IPS-NIHi11 (cell line): ENCODE results near the gene TRNP1.
"Not testable (repeated sequence)": the region's sequence is repeated elsewhere in the genome, so short reads cannot be mapped to it uniquely, and the experiment has no call there.

Source experiments
- DNase-seq: peaks from one replicate; pipeline ENCODE4 v3.0.0; 2012; ENCODE audit warnings: mixed read lengths, low spot score

Gene TRNP1

DNA sequence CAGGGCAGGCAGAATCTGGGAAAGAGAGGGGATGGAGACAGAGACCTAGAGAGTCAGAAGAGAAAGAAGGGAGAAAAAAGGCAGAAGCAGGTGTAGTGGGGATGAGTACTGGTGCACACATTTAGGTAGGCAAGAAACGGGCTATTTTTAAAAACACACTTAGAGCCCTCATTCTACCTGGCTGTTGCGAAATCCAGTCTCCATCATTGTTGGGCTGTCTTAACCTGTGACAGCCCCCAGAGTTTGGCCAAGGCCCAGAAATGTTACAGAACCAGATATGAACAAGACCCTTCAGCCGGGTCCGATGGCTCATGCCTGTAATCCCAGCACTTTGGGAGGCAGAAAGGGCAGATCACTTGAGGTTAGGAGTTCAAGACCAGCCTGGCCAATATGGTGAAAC, 20.7 kb upstream of the TRNP1 start:
- no peak for DNase-seq

DNA sequence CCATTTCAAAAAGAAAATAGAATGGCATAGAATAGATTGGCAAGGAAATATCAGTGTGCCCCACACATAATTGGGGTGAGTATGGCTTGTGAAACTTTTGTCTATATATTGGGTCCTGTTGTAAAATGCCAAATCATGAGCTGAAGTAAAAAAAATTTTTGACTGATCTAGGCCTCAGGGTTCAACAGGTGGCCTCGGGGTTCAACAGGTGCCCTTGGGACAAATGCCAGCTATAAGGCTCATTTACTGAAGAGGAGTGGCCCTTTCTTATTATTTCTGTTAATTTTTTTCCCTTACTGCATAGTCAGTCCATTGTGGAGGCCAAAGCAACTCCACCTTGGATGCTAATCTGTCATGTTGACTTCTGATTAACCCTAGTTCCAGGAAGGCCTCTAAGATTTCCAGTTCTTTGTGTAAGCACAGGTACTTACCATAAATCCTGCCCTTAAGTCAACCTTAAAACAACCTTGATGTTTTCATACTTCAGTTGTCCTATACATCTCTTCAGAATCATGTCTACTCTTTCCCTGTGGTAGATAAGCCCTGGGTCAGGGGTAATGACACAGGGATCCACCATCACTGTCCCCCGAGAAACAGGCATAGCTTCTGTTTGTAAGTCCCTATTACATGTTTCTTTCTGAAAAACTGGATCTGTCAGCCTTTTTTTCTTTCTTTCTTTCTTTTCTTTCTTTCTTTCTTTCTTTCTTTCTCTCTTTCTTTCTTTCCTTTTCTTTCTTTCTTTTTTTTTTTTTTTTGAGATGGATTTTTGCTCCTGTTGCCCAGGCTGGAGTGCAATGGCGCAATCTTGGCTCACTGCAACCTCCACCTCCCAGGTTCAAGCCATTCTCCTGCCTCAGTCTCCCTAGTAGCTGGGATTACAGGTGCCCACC, 16.6 kb upstream of the TRNP1 start:
- DNase-seq = no peak

DNA sequence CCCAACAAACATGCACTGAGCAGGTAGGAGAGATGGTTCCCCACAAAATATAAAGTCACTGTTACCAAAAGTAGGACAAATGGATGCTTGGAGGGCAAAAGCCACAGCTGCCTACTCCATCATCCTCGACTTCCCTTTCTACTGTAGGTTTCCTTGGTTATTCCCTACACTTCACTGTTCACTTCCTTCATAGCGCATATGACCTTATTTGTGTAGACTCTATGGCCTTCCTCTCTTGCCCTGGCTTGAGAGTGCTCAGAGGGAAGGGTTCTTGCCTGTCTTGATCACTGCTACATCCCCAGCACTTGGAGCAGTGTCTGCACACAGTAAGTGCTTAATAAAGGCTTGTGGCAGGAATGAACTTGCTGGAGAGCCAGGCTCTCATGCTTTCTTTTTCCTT, 14.6 kb upstream of the TRNP1 start:
- no peak for DNase-seq

DNA sequence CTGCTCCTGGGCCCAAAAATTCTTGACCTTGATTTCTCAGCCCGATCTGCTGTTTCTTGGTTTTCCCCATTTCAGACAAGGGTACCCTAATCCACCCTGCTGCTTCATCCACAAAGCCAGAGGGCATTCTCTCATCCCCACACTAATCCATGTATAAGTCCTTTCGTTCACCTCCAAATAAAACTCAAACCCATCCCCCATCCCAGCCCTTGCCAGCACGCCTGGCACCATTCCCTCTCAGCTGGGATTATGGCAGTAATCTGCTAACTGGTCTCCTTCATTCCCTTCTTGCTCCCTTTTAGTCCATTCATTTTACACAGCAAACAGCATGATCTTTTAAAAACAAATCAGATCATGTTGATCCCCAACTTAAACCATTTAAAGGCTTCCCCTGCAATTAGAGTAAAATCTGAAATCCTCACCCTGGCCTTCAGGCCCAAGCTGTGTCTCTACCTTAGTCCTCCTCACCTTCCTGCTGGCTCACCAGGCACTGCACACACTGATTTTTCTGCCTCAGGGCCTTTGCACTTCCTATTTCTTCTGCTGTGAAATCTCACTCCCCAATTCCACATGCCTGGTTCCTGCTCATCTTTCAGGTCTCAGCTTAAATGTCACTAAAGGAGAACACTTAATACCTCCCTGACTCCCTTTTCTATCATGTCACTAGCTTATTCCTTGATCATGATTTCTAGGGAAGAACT, 12.2 kb upstream of the TRNP1 start:
- no peak for DNase-seq

DNA sequence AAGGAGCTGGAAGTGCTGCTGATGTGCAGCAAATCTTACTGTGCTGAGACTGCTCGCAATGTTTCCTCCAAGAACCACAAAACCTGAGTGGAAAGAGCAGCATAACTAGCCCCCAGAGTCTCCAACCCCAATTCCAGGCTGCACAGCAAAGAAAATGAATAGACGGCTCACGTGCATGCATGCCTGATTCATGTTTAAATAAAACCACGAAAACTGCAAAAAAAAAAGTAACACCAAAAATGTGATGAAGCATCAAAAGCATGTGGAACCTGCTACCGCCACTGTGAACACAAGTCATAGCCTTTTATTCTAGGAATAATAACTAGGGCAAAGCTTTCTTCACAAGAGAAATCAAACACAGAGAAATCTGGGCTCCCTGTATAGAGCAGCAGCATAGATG, 9.6 kb upstream of the TRNP1 start:
- no peak for DNase-seq

DNA sequence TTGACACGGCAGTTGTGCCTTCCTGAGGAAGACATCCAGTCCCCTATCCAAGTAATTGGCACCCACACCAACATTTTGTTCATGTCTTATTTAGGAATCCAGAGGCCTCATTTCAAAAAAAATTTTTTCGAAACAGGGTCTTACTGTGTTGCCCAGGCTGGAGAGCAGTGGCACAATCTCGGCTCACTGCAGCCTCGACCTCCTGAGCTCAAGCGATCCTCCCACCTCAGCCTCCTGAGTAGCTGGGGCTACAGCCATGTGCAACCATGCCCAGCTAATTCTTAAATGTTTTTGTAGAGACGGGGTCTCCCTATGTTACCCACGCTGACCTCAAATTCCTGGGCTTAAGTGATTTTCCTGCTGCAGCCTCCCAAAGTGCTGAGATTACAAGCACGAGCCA, 9.2 kb upstream of the TRNP1 start:
- no peak for DNase-seq

DNA sequence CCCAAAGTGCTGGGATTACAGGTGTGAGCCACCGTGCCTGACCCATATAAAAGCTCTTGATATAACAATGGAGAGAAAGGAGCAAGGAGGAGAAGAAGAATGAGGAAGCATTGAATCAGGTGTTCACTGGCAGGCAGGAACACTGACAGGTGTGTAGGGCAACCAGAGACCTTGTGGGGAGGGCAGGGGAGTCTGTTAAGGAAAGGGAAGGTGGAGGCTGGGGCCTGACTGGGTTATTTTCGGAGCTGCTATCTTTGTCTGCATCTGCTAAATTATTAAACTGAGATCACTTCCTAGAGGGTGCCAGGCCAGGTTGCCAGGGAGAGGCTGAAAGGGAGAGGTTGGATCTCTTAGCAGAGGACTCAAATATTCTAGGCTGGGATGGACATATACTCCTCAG, 6.8 kb upstream of the TRNP1 start:
- no peak for DNase-seq

DNA sequence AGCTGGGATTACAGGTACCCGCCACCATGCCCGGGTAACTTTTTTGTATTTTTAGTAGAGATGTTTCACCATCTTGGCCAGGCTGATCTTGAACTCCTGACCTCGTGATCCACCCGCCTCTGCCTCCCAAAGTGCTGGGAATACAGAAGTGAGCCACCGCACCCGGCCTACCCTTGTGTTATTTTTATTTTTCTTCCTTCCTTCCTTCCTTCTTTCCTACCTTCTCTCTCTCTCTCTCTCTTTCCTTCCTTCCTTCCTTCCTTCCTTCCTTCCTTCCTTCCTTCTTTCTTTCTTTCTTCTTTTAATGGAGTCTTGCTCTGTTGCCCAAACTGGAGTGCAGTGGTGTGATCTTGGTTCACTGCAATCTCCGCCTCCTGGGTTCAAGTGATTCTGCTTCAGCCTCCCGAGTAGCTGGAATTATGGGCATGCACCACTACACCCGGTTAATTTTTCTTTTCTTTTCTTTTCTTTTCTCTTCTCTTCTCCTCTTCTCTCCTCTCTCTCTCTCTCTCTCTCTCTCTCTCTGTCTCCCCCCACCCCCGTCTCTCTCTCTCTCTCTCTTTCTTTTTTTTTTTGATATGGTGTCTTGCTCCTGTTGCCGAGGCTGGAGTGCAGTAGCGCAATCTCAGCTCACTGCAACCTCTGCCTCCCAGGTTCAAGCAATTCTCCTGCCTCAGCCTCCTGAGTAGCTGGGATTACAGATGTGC, 3.9 kb upstream of the TRNP1 start:
- DNase-seq = not testable (repeated sequence)

DNA sequence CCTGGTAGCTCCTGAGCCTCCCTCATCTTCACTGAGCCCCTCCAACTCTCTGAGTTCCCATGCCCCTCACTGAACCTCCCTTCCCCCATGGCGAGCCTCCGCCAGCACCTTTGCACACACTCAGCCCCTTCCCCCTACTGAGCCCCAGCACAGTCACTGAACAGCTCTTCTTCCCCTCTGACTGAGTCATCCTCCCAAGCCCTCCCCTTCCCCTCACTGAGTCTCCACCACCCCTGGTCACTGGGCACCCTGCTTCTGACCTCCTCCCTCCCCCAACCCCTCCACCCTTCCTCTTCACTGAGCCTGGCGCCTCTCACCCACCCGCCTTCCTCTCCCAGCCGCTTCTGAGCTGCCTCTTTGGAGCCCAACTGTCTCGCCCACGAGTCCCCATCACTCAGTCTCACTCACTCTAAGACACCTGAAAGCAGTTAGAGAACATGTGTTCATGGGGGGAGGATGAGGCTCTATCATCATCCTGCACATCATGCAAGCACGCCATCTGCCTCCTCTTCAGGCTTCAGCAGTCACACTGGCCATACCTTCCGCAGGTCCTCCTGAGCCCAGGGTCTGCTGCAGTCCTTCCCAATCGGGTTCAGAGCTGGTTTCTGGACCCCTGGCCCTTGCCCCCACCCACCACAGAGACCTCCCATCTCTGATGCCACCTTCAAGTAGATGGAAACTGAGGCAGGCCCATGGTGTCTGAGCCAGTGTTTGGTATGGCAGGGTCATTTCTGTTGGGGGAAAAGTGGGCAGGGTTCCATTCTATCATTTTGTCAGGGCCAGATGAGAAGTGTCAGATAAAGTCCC, 2.0 kb upstream of the TRNP1 start:
- DNase-seq = no peak

DNA sequence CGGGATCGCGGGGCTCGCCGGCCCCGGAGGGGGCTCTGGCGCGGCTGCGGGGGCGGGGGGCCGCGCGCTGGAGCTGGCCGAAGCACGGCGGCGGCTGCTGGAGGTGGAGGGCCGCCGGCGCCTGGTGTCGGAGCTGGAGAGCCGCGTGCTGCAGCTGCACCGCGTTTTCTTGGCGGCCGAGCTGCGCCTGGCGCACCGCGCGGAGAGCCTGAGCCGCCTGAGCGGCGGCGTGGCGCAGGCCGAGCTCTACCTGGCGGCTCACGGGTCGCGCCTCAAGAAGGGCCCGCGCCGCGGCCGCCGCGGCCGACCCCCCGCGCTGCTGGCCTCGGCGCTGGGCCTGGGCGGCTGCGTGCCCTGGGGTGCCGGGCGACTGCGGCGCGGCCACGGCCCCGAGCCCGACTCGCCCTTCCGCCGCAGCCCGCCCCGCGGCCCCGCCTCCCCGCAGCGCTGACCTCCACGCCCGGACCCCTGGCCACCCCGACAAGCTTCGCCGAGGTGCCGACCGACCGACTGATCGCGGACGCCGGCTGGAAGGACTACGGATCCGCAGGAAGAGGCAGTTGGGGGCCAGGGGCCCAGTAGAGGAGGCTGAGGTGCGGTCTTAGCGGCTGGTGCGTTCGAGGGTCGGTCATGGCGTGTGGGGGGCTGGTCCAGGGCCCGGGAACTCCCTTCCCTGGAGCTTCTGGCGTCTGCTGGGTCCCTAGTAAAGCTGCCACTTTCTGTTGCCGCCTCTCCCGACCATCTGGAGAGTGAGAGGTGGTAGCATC, 711 bp downstream of the TRNP1 start:
- DNase-seq = peak; percentile 43

DNA sequence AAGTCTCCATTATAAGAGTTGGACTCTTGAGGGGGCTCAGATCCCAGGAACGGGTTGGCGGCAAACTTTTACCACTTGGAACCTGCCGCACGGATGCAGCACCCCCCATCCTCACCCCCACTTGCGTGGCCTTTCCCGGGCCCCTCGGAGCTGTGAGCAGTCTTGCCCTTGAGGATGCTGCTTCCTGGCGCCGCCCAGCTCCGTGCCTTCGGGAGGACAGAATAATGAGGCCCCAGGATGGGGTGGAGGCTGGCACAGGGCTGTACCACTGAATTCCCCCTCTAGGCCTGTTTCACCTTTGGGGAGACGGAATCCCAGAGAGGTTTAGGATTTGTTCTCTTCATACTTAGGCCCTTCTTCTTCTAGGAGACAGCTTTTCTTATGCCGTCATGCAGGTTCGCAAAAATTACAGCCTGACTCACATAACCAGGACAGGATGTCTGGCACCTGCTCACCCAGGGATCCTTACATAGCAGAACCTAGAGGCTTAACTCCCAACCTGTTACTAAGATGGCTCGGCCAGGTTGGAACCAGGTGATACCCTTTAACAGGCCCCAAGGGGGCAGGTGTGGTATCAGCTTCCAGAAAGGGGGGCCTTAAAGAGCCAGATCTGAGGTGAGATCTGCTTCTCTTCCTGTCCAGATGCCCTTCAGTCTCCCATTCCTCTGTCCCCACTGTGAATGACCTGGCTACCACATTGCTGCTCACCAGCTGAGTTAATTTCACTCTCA, 1.5 kb downstream of the TRNP1 start:
- no peak for DNase-seq

DNA sequence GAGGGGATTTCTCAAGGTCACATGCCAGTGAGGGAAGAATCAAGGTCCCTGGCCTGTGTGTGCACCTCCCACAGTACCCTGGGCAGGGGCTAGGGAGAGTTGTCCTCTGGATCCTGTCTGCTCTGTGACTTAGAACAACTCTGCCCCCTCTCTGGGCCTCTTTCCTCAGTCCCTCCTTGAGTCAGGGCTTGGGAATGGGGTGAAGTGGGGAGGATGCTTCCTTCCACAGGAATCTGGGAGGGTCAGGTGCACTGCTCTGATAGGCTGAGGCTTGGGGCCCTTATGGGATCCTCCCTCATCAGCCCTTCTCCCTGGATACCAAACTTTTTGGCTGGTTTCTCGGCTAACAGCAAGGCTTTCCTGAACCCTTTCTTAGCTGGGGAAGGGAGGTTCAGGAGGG, 2.5 kb downstream of the TRNP1 start:
- DNase-seq = no peak

DNA sequence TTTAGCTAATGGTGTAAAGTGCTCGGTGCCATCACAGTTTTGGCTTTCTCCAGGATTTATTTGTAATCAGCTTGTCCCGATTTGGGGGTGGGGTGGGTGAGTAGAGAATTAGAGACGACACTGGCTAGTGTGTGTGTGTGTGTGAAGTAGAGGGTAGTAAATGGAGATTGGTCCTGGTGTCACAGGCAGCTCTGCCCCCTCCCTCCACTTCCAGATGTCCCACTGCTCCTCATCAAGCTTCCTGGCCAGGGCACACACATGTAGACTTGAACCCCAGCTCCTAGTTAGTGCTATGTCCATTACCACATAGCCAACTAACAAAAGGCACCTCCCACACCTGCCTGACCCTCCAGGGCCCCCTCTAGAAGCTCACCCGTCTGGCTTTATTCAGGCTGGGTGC, 3.2 kb downstream of the TRNP1 start:
- no peak for DNase-seq

DNA sequence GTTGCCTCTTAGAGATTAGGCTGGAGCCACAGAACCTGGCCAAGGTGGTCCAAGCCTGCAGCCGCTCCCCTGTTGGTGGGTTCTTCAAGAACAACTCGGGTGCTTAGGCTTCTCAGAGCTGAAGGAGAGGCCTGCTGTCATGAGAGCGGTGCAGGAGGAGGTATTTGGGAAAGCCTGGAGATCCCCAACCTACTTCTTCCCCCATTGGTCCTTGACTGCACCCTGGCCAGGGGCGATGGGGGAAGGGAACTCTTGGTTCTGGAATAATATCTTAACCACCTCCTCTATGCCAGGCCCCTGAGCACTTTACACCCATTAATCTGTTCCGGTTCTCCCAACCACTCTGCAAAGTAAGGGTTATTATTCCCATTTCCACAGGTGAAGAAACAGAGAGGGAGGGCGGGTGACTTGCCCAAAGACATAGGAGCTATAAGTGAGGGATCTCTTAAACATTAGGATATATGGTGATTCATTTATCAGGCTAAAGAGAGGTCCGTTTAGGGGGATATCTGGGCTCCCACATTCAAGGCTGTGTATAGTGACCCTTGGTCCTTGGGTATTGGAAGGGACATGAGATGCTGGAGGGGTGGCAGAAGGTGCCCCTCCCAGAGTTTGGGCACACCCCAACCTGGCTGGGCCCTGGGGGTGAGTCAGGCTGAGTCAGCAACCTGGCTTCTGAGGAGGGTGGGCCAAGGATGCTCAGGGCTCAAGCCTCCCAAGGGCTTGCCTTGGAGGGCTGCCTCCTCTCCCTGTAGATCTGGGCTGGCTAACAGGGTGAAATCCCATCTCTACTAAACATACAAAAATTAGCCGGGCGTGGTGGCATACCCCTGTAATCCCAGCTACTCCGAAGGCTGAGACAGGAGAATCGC, 5.2 kb downstream of the TRNP1 start:
- DNase-seq = no peak

DNA sequence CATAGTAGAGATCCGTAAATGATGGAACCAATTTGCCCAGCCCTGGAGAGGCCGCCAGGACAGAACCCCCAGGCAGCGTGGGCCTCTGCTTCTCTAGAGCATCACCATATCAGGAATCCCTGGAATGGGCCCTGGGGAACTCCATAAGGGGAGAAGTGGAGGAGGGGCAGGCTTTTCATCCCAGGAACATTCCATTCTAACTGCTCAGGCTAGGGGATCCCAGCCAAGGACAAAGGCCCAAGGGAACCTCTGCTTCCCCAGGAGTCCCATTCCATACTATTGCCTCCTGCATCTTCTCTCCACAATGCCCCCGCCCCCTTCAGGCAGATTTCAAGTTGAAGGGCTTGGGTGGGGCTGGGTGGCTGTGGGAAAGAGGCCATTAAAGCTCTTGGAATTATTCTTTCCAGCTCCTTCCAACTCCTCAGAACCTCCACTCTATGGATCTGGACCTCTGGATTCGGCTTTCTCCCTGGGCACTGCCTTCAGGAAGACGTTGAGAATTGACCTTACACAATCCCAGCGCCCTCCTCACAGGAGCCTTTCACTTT, 6.0 kb downstream of the TRNP1 start:
- DNase-seq = peak; percentile 72

DNA sequence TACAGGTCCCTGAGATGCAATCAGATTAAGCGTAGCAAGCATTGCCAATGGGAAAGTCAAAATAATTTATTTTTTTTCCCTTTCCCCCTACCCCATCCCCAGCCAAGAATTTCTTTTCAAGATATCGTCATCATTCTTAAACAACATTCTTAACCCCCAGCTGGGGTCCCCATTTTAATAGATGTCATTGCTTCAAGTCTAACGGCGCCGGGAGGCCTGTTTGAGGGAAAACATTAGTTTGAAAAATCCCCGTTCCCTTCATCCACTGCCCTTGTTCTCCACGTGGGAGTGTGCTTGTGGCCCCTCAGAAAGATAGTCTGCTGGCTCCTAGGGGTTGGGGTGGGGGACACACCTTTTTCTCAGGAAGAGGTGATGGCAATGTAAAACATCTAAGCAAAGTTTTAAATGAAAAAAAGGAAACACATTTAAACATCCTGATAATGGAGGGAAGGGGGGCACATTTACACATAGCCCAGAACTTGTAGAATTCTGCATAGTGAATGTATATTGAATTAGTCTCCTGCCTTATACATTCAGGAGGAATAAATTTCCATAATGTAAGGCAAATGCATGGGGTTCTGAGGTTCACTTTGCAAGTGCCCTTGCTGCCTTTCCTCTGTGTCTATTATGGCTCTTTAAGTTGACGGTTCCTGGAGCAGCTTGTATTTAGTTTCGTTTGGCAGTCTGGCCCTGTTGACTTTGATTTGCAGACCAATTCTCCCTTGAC, 6.8 kb downstream of the TRNP1 start:
- no peak for DNase-seq

DNA sequence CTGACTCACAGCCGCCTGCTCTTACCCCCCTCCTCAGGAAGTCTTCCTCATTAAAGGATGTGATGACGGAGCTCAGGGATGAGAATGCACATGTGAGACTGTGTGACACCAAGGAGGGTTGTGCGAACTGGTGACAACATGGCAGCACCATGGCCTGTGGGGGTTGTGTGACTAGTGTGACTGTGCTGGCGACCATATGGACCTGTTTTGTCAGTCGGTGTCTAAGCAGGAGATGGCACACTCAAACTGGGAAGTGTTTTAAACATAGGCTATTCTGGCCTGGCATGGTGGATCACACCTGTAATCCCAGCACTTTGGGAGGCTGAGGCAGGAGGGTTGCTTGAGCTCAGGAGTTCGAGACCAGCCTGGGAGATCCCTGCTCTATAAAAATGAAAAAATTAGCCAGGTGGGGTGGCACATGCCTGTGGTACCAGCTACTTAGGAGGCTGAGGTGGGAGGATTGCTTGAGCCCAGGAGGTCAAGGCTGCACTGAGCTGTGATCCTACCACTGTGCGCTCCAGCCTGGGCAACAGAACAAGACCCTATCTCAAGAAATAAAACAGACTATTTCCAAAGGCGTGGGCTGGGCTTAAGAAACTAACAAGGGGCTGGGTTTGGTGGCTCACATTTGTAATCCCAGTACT, 7.4 kb downstream of the TRNP1 start:
- DNase-seq = no peak
